ENCODE measurements around the gene LMCD1. TPM values are rescaled to one million over a fixed set of nuclear protein-coding genes. Genes with fewer than 3 reads are reported as not detected.
A peak's percentile ranks its signal among the peaks of the same experiment; 100 is the strongest.

LMCD1 gene
- total and polyA plus RNA-seq, 2 of the 4 experiments (the other 2 are of a cell fraction) = 50.0 to 53.8 TPM

DNA sequence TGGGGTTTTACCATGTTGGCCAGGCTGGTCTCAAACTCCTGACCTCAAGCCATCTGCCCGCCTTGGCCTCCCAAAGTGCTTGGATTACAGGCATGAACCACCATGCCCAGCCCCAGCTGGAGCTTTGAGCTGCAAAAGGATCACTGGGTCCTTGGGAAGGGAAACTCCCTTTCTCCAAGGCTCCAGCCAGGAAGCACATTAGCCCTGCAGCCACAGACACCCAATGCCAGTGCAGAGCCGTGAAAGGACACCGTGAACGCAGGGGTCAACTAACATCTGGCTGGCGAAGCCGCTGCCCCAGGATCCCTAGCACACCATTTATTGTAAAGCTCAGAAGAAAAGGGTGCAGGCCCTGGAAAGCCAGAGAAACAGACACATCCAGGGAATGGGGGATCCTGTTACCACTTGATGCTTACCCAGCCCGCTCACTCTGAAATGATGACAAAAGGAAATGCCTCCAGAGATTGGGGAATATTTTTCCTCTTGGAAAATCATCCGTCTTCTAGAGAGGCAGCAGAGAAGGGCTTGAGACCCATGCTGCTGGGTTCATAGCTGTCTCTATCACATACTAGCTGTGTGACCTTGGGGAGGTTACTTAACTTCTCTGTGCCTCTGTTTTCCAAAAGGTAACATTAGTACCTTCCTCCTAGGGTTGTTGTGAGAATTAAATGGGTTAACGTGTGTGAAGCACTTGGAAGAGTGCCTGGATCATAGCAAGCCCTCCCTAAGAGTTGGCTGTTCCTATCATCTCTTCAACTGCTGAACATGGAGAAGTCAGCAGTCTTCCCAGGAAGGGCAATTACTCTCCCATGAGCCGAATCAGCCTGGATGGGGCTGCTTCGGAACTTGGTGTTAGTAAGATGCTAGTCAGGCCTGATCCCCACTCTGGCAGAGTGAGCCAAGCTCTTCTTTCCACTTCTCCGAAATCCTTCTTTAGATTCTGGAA is 40.8 kb downstream of the LMCD1 start (continued):
- no peak for TF ChIP-seq MAFK (IDR thresholded peaks at IDR 0.05; ENCODE audit: low read depth, low read length)

DNA sequence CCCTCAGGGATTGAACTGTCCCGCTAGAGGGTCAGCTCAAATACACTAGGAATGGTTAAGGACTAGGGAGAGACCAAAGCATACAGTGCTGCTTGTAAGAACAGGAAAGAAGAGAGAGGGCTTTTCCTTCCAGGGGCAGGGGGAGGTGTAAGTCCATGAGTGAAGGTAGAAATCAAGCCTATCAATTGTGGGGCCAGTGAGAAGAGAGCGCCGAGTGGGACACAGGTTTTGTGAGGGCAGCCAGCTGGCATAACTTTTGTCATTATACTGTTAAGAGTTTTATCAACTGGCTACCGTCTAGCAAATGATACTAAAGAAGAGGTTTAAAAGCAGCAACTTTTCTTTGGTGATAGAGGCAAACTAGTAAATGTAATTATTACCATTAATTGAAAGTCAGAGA is 45.0 kb downstream of the LMCD1 start:
- in situ Hi-C loops (cut with MboI; ENCODE audit: low sequenced_read_pairs) (no loop called here), dilution Hi-C loops (cut with HindIII; ENCODE audit: low sequenced_read_pairs, unreplicated experiment) (no loop called here), intact Hi-C loops (cut with micrococcal nuclease) (no loop called here)
- TF ChIP-seq MAFK (IDR thresholded peaks at IDR 0.05; ENCODE audit: low read depth, low read length) (no peak), CEBPB (IDR thresholded peaks at IDR 0.05; ENCODE audit: low read depth, low read length) (no peak), SMC3 (IDR thresholded peaks at IDR 0.05; ENCODE audit: low read depth, low read length) (no peak), MXI1 (IDR thresholded peaks at IDR 0.05; ENCODE audit: borderline replicate concordance, low read depth, low read length) (no peak), RFX5 (IDR thresholded peaks at IDR 0.05; ENCODE audit: low read depth, low read length) (no peak)
- TF ChIP-seq, protein P1, sequence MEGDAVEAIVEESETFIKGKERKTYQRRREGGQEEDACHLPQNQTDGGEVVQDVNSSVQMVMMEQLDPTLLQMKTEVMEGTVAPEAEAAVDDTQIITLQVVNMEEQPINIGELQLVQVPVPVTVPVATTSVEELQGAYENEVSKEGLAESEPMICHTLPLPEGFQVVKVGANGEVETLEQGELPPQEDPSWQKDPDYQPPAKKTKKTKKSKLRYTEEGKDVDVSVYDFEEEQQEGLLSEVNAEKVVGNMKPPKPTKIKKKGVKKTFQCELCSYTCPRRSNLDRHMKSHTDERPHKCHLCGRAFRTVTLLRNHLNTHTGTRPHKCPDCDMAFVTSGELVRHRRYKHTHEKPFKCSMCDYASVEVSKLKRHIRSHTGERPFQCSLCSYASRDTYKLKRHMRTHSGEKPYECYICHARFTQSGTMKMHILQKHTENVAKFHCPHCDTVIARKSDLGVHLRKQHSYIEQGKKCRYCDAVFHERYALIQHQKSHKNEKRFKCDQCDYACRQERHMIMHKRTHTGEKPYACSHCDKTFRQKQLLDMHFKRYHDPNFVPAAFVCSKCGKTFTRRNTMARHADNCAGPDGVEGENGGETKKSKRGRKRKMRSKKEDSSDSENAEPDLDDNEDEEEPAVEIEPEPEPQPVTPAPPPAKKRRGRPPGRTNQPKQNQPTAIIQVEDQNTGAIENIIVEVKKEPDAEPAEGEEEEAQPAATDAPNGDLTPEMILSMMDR (conservative IDR thresholded peaks at IDR 0.05; ENCODE audit: low read depth, low read length) = no peak
- Histone ChIP-seq H4K8ac (ENCODE audit: low read depth in 2 of 2, low read length in 2 of 2) (no peak overlapping the region), H3K4ac (ENCODE audit: low read depth, low read length) (no peak overlapping the region), H3K4me3 (ENCODE audit: insufficient read depth, low read depth, low read length) (no peak overlapping the region), H2AFZ (replicated peaks; ENCODE audit: low read length, poor library complexity) (no peak overlapping the region), H2AK9ac (replicated peaks; ENCODE audit: low read depth, low read length, poor library complexity) (no peak overlapping the region), H3K36me3 (ENCODE audit: control insufficient read depth, insufficient read depth, low read length) (peaks cover 27% of the 10 kb centered on the region), H3K27me3 (ENCODE audit: control insufficient read depth, insufficient read depth, low read length) (no peaks in the 10 kb centered on the region), H3K9ac (ENCODE audit: low read depth, low read length) (no peak overlapping the region), H2BK120ac (ENCODE audit: low read depth, low read length) (no peak overlapping the region), H3K9me1 (ENCODE audit: insufficient read depth, low read length) (peaks cover 3% of the 10 kb centered on the region; the same call in 1 of the 2 replicates), H2BK15ac (ENCODE audit: low read depth, low read length) (no peak overlapping the region; the same call in 2 of the 3 replicates), H3K14ac (replicated peaks; ENCODE audit: low read depth, low read length) (no peak overlapping the region), H3K4me2 (ENCODE audit: low read depth, low read length) (no peak overlapping the region), H3K27ac (ENCODE audit: insufficient read depth, low read length) (no peak overlapping the region), H3K79me1 (ENCODE audit: low read depth in 1 of 2, low read length in 2 of 2) (no peaks in the 10 kb centered on the region), H3K9me3 (ENCODE audit: control insufficient read depth, insufficient read depth, low read length) (no peaks in the 10 kb centered on the region), H3K56ac (ENCODE audit: extremely low read depth, insufficient read depth, low read length) (no peak overlapping the region), H2AK5ac (ENCODE audit: low read depth, low read length) (0 out of 2 replicates have a peak overlapping the region, but pooled peaks have one; percentile 16), H2BK20ac (ENCODE audit: low read depth, low read length) (no peak overlapping the region), H3K4me1 (ENCODE audit: control insufficient read depth, insufficient read depth, low read length) (0 out of 2 replicates have a peak, but pooled peaks cover 2% of the 10 kb centered on the region), H2BK5ac (ENCODE audit: low read depth, low read length, poor library complexity, severe bottlenecking) (no peak overlapping the region), H3K18ac (ENCODE audit: low read depth, low read length) (no peak overlapping the region), H4K5ac (ENCODE audit: low read depth, low read length) (no peak overlapping the region), H3K23ac (ENCODE audit: low read depth, low read length) (no peak overlapping the region), H4K20me1 (ENCODE audit: insufficient read depth, low read length) (no peaks in the 10 kb centered on the region), H4K91ac (ENCODE audit: insufficient read depth, low read depth, low read length) (no peak overlapping the region)
- ATAC-seq (ENCODE audit: low read depth) (no peak), DNase-seq (no peak)
- CTCF ChIA-PET = no interaction called here
- no TSS peak for BruUV-seq (replicated peaks)
- WGBS, 2 experiments (ENCODE audit: extremely low coverage in 2 of 2, insufficient read length in 1 of 2) = no CpG with 5 or more reads among the region's 4 CpGs
- POLR2A ChIA-PET (ENCODE audit: unreplicated experiment) = no interaction called here

Measured in IMR-90 (cell line).